Measurements from ENCODE around the gene TMEM82.

The TMEM82 gene

DNA sequence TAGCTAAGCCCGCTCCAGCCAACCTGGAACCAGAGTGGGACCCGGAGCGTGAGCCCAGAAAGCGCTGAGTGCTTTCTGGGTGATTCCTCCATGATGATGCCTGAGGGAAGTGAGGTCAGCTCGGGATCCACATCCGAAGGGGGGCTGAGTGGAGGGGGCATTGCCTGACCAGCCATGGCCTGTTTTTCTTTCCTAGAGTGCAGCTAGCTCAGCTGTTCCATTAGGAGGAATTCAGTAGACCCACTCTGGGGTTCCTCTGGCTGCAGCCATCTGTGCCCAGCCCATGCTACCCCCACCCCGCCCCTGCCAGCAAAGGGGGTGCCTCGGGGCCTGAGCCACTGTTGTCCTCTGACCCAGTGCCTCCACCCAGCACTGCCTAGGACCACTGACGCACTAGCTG, 15.8 kb upstream of the TMEM82 start:
- peaks cover 55% of the 10 kb centered on the region for H3K36me3 Mint-ChIP-seq (ENCODE audit: insufficient read depth)
- H3K27ac Mint-ChIP-seq = peak overlapping the region in 1 of 2 donors; percentile 15
- DNase-seq = no peak
- no peak overlapping the region for H3K4me3 Mint-ChIP-seq
- H3K9me3 Mint-ChIP-seq = no peaks in the 10 kb centered on the region
- H3K4me1 Mint-ChIP-seq (ENCODE audit: low read depth in 2 of 2) = no peaks in the 10 kb centered on the region
- H3K27me3 Mint-ChIP-seq = no peaks in the 10 kb centered on the region
- no peak for ATAC-seq (replicated peaks)

DNA sequence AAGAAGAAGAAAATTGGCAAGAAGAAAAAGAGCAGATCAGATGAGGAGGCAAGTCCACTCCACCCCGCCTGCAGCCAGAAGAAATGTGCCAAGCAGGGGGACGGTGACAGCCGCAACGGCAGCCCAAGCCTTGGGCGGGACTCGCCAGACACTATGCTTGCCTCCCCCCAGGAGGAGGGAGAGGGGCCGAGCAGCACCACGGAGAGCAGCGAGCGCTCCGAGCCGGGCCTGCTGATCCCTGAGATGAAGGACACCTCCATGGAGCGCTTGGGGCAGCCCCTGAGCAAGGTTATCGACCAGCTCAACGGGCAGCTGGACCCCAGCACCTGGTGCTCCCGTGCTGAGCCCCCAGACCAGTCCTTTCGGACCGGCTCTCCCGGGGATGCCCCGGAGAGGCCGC, 15.3 kb upstream of the TMEM82 start:
- DNase-seq = no peak
- Mint-ChIP-seq H3K36me3 (ENCODE audit: insufficient read depth) (peaks cover 51% of the 10 kb centered on the region), H3K27me3 (no peaks in the 10 kb centered on the region), H3K4me1 (ENCODE audit: low read depth in 2 of 2) (no peaks in the 10 kb centered on the region), H3K9me3 (no peaks in the 10 kb centered on the region), H3K4me3 (no peak overlapping the region), H3K27ac (peak overlapping the region in 1 of 2 donors; percentile 15)
- ATAC-seq (replicated peaks) = no peak

- no peak overlapping the region for H3K4me3 Mint-ChIP-seq
- no peak for DNase-seq
- no peaks in the 10 kb centered on the region for H3K9me3 Mint-ChIP-seq
- H3K27ac Mint-ChIP-seq = no peak overlapping the region
- H3K27me3 Mint-ChIP-seq = no peaks in the 10 kb centered on the region
- peaks cover 49% of the 10 kb centered on the region for H3K36me3 Mint-ChIP-seq (ENCODE audit: insufficient read depth)
- H3K4me1 Mint-ChIP-seq (ENCODE audit: low read depth in 2 of 2) = no peaks in the 10 kb centered on the region
- no peak for ATAC-seq (replicated peaks)
Measured at GRCh38 chr1:15727424-15727823, 14.9 kb upstream of the TMEM82 start.

DNA sequence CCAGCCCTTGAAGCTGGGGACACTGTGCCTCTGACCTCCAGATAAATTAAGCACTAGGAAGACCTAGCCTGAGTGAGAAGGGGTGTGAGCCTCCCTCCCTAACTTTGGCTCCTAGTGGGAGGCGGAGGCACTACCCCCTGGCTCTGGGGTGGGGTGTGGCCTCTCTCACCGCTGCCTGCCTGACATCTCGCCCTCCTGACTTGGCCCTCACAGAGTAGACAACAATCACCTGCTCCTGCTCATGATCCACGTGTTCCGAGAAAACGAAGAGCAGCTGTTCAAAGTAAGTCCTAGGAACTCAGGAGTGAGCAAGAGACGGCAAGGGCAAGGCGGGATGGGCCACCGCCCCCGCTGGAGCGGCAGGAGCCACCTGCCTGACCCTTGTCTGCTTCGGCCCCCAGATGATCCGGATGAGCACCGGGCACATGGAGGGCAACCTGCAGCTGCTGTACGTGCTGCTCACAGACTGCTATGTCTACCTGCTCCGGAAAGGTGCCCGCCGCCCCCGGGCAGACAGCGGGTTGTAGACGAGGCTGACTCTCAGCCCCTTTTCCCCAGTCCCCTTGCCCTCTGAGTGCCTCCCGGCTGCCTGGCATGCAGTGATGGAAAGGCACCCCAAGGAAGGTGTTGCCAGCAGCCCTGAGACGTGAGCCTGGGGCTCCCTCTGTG, 14.3 kb upstream of the TMEM82 start:
- peaks cover 54% of the 10 kb centered on the region for H3K36me3 Mint-ChIP-seq (ENCODE audit: insufficient read depth)

DNA sequence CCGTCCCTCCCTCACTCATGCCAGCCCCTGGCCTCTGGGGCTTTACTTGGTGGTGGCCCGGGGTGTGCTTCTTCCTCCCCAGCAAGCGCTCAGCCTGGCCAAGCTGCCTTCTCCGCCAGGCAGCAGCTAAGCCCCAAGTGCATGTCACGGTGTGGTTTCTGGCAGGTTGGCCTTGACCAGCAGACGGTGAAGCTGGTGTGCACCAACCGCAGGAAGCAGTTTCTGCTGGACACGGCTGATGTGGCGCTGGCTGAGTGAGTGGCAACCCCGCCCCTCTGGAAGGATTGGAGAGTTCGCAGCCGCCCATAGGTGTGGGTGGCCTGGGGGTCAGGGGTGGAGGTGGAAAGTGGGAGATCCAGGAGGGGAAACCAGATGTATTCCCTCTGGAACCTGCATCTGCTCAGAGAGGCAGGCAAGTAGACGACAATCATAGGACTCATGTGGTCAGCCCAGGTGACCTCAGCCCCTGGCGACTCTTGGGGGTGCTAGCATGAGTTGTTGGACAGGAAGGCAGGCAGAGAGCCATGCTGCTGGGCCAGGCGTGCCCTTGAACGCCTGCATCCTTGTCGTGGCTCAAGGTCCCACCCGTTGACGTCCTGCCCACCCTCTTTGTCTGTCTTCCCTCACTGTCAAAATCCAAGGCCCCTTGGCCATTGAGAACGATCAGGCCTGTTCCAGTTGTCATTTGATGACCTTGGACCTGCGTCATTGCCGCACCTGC, 13.2 kb upstream of the TMEM82 start:
- Mint-ChIP-seq H3K27me3 (no peaks in the 10 kb centered on the region), H3K27ac (no peak overlapping the region), H3K36me3 (ENCODE audit: insufficient read depth) (peaks cover 55% of the 10 kb centered on the region), H3K4me1 (ENCODE audit: low read depth in 2 of 2) (no peaks in the 10 kb centered on the region), H3K9me3 (no peaks in the 10 kb centered on the region), H3K4me3 (no peak overlapping the region)
- ATAC-seq (replicated peaks) (no peak), DNase-seq (no peak)

More for the DNA sequence above, 14.3 kb upstream of the TMEM82 start:
- Mint-ChIP-seq H3K27me3 (no peaks in the 10 kb centered on the region), H3K27ac (peak overlapping the region in 1 of 2 donors; percentile 68), H3K9me3 (no peaks in the 10 kb centered on the region), H3K4me1 (ENCODE audit: low read depth in 2 of 2) (no peaks in the 10 kb centered on the region), H3K4me3 (no peak overlapping the region)
- DNase-seq (no peak), ATAC-seq (replicated peaks) (no peak)

GRCh38 chr1:15730423-15730822, 11.9 kb upstream of the TMEM82 start:
- no peaks in the 10 kb centered on the region for H3K27me3 Mint-ChIP-seq
- no peak for ATAC-seq (replicated peaks)
- no peak overlapping the region for H3K27ac Mint-ChIP-seq
- H3K4me3 Mint-ChIP-seq = no peak overlapping the region
- DNase-seq = no peak
- peaks cover 52% of the 10 kb centered on the region for H3K36me3 Mint-ChIP-seq (ENCODE audit: insufficient read depth)
- no peaks in the 10 kb centered on the region for H3K9me3 Mint-ChIP-seq
- no peaks in the 10 kb centered on the region for H3K4me1 Mint-ChIP-seq (ENCODE audit: low read depth in 2 of 2)

- H3K4me1 Mint-ChIP-seq (ENCODE audit: low read depth in 2 of 2) = no peaks in the 10 kb centered on the region
- DNase-seq (no peak), ATAC-seq (replicated peaks) (no peak)
- H3K9me3 Mint-ChIP-seq = no peaks in the 10 kb centered on the region
- H3K27me3 Mint-ChIP-seq = no peaks in the 10 kb centered on the region
- no peak overlapping the region for H3K27ac Mint-ChIP-seq
- peaks cover 51% of the 10 kb centered on the region for H3K36me3 Mint-ChIP-seq (ENCODE audit: insufficient read depth)
- no peak overlapping the region for H3K4me3 Mint-ChIP-seq
Measured at GRCh38 chr1:15730936-15731335, 11.4 kb upstream of the TMEM82 start.

DNA sequence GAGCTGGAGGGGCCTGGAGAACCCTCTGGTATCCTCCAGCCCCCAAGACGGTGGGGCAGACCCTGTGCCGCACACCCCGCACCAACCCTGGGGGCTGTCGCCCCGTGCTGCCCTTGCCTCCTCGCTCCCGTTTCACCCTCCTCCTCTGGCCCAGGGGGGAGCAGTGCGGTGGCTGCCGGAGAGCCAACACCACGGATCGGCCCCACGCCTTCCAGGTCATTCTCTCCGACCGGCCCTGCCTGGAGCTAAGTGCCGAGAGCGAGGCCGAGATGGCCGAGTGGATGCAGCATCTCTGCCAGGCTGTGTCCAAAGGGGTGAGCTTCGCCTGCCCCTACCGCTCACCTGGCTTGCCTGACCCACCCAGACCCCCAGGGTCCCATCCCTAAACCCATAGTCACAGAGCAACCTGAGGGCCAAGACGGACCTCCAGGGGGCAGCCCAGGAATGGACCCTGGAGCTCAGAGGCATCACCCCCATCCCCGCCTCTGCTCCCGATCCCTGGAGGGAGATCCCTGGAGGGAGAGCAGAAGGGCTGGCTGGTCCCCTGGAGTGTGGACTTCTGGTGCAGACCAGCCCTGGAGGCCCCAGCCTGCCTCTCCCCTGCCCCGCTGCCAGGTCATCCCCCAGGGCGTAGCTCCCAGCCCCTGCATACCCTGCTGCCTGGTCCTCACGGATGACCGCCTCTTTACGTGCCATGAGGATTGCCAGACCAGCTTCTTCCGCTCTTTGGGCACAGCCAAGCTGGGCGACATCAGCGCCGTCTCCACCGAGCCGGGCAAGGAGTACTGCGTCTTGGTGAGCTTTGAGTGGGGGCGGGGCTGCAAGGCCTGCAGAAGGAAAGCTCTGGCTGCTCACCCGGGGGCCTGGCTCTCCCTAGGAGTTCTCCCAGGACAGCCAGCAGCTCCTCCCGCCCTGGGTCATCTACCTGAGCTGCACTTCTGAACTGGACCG, 10.3 kb upstream of the TMEM82 start:
- H3K27ac Mint-ChIP-seq = no peak overlapping the region
- no peaks in the 10 kb centered on the region for H3K9me3 Mint-ChIP-seq
- no peak overlapping the region for H3K4me3 Mint-ChIP-seq
- H3K27me3 Mint-ChIP-seq = no peaks in the 10 kb centered on the region
- DNase-seq = no peak
- no peak for ATAC-seq (replicated peaks)
- peaks cover 44% of the 10 kb centered on the region for H3K36me3 Mint-ChIP-seq (ENCODE audit: insufficient read depth)
- no peaks in the 10 kb centered on the region for H3K4me1 Mint-ChIP-seq (ENCODE audit: low read depth in 2 of 2)

GRCh38 chr1:15732686-15733081, 9.6 kb upstream of the TMEM82 start:
- no peak for ATAC-seq (replicated peaks)
- no peaks in the 10 kb centered on the region for H3K27me3 Mint-ChIP-seq
- H3K4me3 Mint-ChIP-seq = no peak overlapping the region
- H3K27ac Mint-ChIP-seq = no peak overlapping the region
- peaks cover 44% of the 10 kb centered on the region for H3K36me3 Mint-ChIP-seq (ENCODE audit: insufficient read depth)
- no peak for DNase-seq
- H3K9me3 Mint-ChIP-seq = no peaks in the 10 kb centered on the region
- no peaks in the 10 kb centered on the region for H3K4me1 Mint-ChIP-seq (ENCODE audit: low read depth in 2 of 2)

DNA sequence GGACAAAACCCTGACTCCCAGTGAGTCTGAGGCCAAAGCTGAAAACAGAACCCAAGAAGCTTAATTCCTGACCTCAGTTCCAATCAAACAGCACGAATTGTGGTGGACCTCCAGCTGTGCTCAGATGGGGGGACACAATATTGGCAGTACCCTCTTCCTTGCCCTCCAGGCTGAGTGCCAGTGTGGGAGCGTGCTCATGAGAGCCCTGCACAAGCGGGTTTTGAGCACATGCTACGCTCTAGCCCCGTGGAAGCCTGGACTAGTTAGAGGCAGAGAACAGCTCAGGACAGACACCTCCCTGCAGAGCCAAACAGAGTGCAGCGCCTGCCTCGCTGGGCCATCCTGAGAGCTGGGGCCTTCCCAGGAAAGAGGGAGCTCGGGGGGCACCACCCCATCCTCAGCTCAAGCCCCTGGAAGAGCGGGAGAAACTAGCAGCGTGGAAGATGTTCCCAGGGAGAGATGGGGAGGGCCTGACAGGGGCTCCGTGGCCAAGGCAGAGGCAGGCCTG, 9.0 kb upstream of the TMEM82 start:
- no peak for ATAC-seq (replicated peaks)
- Mint-ChIP-seq H3K27me3 (no peaks in the 10 kb centered on the region), H3K9me3 (no peaks in the 10 kb centered on the region), H3K4me3 (no peak overlapping the region), H3K4me1 (ENCODE audit: low read depth in 2 of 2) (no peaks in the 10 kb centered on the region), H3K27ac (peak overlapping the region in 1 of 2 donors; percentile 77), H3K36me3 (ENCODE audit: insufficient read depth) (peaks cover 38% of the 10 kb centered on the region)
- no peak for DNase-seq

- ATAC-seq (replicated peaks) = no peak
- no peak overlapping the region for H3K4me3 Mint-ChIP-seq
- H3K9me3 Mint-ChIP-seq = no peaks in the 10 kb centered on the region
- no peak for DNase-seq
- peaks cover 33% of the 10 kb centered on the region for H3K36me3 Mint-ChIP-seq (ENCODE audit: insufficient read depth)
- H3K27me3 Mint-ChIP-seq = no peaks in the 10 kb centered on the region
- no peaks in the 10 kb centered on the region for H3K4me1 Mint-ChIP-seq (ENCODE audit: low read depth in 2 of 2)
- H3K27ac Mint-ChIP-seq = peak overlapping the region in 1 of 2 donors; percentile 77
Measured at GRCh38 chr1:15733726-15734226, 8.5 kb upstream of the TMEM82 start.

DNA sequence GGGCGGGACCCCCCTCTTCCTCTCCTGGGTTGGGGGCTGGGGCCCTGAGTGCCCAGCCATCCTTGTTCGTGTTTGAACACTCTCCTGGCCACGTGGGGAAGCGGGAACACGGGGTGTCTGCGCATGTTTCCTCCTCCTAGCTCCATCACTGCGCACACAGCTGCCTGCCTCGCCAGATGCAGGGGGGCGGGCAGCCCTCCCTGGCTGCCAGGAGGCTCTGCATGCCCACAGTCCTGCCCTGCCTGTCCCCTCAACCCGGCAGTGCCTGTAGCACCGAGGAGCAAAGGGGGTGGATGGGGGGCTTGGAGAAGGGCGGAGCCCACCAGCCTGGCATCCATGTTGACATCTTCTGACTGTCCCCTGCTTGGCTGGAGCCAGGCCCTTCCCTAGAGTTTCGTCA, 8.0 kb upstream of the TMEM82 start:
- Mint-ChIP-seq H3K9me3 (no peaks in the 10 kb centered on the region), H3K27ac (no peak overlapping the region)

GRCh38 chr1:15734901-15735300, 7.4 kb upstream of the TMEM82 start:
- Mint-ChIP-seq H3K27me3 (no peaks in the 10 kb centered on the region), H3K27ac (no peak overlapping the region), H3K9me3 (no peaks in the 10 kb centered on the region), H3K36me3 (ENCODE audit: insufficient read depth) (peaks cover 29% of the 10 kb centered on the region), H3K4me3 (no peak overlapping the region), H3K4me1 (ENCODE audit: low read depth in 2 of 2) (no peaks in the 10 kb centered on the region)
- DNase-seq = no peak
- no peak for ATAC-seq (replicated peaks)

More for the DNA sequence above, 8.0 kb upstream of the TMEM82 start:
- DNase-seq (no peak), ATAC-seq (replicated peaks) (no peak)
- Mint-ChIP-seq H3K27me3 (no peaks in the 10 kb centered on the region), H3K36me3 (ENCODE audit: insufficient read depth) (peaks cover 33% of the 10 kb centered on the region), H3K4me1 (ENCODE audit: low read depth in 2 of 2) (no peaks in the 10 kb centered on the region), H3K4me3 (no peak overlapping the region)

Measured in effector memory CD8-positive, alpha-beta T cell (primary cell).